CMK (cell line): Measurements from ENCODE around the gene NPW.

Experiments used
- DNase-seq: peaks from one replicate; pipeline ENCODE4 v3.0.0-alpha.2; 2010; ENCODE audit warnings: low read depth

NPW gene

GRCh38 chr16:2036200-2036966 is 16.8 kb downstream of the NPW start:
- DNase-seq: no peak

DNA sequence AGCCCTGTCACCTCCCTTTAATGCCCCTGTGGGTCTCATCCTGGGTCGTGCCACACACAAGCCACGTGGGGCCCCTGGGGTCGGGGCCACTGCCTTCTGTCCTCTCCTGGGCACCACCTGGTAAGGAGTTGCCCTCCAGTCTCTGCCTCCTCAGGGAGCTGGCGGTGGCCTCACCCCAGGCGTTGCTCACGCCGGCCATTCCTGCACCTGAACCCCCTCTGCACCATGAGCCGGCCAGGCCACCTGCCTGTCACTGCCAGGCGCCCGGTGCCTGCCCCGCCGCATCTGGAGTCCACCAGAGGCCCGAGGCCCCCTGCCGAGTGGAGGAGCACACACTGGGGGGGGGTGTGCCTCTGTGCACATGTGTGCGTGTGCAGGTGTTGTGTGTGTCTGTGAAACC is 17.5 kb downstream of the NPW start:
- no peak for DNase-seq

- no peak for DNase-seq
Measured at GRCh38 chr16:2037647-2038381, 18.2 kb downstream of the NPW start.

- DNase-seq: no peak
Measured at GRCh38 chr16:2038382-2039231, 19.0 kb downstream of the NPW start.

GRCh38 chr16:2039274-2040031 is 19.9 kb downstream of the NPW start:
- DNase-seq: no peak

DNA sequence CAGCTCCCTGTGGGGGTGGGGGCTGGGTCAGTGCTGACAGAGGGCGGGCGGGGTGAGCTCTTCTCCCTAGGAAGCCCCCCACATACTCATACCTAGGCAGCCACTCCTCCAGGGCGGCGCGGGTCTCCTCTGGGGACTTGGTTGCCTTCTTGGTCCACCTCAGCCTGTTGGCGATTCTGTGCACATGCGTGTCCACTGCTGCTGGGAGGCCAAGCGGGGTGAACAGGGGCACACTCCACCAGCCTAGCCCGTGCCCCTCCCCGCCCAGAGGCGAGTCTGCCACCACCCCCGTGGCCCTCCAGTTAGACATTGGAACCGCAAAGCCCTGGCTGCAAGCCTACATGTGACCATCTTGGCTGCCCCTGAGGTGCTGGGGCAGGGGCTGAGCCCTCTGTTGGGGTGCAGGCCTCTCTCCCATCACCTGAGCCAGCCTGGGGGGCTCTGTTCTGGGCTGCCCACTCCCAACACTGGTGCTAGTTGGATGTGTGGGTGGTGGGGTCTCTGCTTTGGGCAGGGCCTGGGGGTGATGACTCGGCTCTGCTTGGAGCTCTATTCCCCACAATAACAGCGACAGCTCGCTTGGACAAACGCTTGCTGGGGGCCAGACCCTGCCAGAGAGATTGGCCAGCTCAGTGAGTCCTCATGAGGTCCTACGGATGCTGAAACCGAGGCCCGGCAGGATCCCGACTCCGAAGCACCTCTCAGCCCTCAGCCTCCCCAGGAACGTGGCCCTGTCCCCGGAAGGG is 20.6 kb downstream of the NPW start:
- no peak for DNase-seq

GRCh38 chr16:2040787-2041522 is 21.4 kb downstream of the NPW start:
- no peak for DNase-seq

- DNase-seq: no peak
Measured at GRCh38 chr16:2042171-2042985, 22.8 kb downstream of the NPW start.

DNA sequence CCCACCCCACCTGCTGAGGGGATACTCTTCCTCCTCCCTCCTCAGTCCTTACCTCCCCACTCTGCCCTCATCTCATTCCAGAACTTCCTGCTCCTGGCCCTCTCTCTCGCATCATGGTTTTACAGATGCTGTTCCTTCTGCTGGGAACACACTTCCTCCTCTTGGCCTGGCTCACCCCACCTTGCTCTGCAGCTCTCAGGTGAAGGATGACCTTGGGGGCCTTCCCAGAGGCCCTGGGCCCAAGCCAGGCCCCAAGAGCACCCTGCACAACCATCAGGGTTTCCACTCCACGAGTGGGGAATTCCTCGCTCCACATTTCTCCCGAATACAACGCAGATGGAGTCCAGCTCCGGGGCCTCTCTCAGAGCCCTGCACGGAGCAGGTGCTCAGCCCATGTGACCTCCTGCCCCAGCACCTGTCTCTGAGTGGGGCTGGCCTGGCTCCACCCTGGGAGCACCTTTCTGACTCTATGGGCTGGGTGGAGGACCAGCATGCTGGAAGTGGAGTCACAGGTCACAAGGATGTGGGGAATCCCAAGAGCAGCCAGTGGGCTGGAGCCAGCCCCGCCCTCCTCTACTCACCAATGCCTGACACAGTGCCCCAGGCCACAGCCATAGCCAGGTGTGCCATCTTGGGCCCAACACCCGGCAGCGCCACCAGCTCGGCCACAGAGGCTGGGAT is 23.5 kb downstream of the NPW start:
- DNase-seq: no peak

- DNase-seq: no peak
Measured at GRCh38 chr16:2043667-2044451, 24.3 kb downstream of the NPW start.

GRCh38 chr16:2044541-2044940 is 25.0 kb downstream of the NPW start:
- DNase-seq: no peak

- no peak for DNase-seq
Measured at GRCh38 chr16:2045965-2046892, 26.6 kb downstream of the NPW start.

- no peak for DNase-seq
Measured at GRCh38 chr16:2046893-2047329, 27.3 kb downstream of the NPW start.

GRCh38 chr16:2047330-2048115 is 27.9 kb downstream of the NPW start, which contains the start of the genes NTHL1 and TSC2:
Gene NTHL1, minus strand, starts transcription at chr16:2047834. Its CDS starts 11 bp downstream, at chr16:2047823.
Gene TSC2, plus strand, starts transcription at chr16:2047985. Its CDS starts 631 bp downstream, at chr16:2048616.
- peak; percentile 84 for DNase-seq

DNA sequence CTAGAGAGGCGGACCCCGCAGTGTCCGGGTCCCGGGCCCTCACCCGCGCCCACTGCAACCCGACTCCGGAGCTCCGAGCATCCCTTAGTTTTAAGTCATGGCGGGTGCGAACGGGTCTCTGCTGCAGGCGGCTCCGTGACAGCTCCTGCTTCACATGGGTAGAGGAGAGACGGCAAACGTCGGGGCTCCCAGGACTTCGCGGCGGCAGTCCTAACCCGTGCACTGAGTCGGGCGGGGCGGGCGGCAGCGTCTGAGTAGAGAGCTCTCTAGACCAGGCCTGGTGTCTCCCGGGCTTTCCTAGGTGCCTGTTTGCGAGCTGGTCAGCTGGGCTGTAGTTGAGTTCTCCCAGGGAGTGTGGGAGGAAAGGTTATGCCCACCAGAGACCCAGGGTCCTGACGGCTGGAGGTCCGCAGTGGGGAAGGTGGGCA is 28.5 kb downstream of the NPW start:
- no peak for DNase-seq

DNA sequence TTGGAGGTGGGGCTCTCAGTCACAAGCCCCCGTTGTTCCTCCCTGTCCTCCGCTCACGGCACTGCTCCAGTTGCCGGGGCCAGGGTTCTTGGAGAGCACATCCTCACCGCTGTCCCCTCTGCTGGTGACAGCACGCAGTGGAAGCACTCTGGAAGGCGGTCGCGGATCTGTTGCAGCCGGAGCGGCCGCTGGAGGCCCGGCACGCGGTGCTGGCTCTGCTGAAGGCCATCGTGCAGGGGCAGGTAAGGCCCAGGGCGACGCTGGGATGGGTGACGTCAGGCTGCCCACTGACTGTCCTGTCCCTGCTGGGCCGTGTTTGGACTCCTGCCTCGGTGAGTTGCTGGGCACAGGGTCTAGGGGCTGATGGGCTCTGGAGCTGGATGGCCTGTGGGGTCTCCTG is 33.6 kb downstream of the NPW start:
- DNase-seq: no peak
